ENCODE results near the gene GATA3.

GRCh38 chr10:8048281-8049008, 6.0 kb upstream of the GATA3 start:
- TF ChIP-seq, protein P1, sequence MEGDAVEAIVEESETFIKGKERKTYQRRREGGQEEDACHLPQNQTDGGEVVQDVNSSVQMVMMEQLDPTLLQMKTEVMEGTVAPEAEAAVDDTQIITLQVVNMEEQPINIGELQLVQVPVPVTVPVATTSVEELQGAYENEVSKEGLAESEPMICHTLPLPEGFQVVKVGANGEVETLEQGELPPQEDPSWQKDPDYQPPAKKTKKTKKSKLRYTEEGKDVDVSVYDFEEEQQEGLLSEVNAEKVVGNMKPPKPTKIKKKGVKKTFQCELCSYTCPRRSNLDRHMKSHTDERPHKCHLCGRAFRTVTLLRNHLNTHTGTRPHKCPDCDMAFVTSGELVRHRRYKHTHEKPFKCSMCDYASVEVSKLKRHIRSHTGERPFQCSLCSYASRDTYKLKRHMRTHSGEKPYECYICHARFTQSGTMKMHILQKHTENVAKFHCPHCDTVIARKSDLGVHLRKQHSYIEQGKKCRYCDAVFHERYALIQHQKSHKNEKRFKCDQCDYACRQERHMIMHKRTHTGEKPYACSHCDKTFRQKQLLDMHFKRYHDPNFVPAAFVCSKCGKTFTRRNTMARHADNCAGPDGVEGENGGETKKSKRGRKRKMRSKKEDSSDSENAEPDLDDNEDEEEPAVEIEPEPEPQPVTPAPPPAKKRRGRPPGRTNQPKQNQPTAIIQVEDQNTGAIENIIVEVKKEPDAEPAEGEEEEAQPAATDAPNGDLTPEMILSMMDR (IDR thresholded peaks at IDR 0.05) = no peak
- TF ChIP-seq POLR2A (IDR thresholded peaks at IDR 0.05) = no peak

All from testis (tissue), 2 donors.